GM23338 (cell line): ENCODE data around the gene ACO1.

Experiments
- CREB1 ChIP-seq: fragments of 250-450 bp; sonication (Bioruptor Pico); IDR thresholded peaks from 2 replicates; pipeline ENCODE4 v1.5.0; 2020; ENCODE audit warnings: low read depth, mild to moderate bottlenecking, moderate library complexity
- EZH2 ChIP-seq: fragments of 200-600 bp; sonication (generic); IDR thresholded peaks from one replicate; pipeline ENCODE4 v1.8.0; 2017; ENCODE audit warnings: antibody characterized with exemption, mild to moderate bottlenecking, low read depth; ENCODE audit not compliant: unreplicated experiment
- EZH2phosphoT487 ChIP-seq: fragments of 200-600 bp; sonication (generic); IDR thresholded peaks from one replicate; pipeline ENCODE4 v1.8.1; 2018; ENCODE audit warnings: antibody characterized with exemption; ENCODE audit not compliant: unreplicated experiment
- JUNB ChIP-seq: IDR thresholded peaks from one replicate; pipeline ENCODE4 v1.6.1; 2016; ENCODE audit warnings: antibody characterized with exemption; ENCODE audit not compliant: unreplicated experiment
- POLR2AphosphoS5 ChIP-seq: IDR thresholded peaks from 2 replicates; pipeline ENCODE4 v1.6.1; 2016; ENCODE audit warnings: antibody characterized with exemption, low read depth
- STAT1 ChIP-seq: IDR thresholded peaks from one replicate; pipeline ENCODE4 v1.6.1; 2016; ENCODE audit warnings: antibody characterized with exemption; ENCODE audit not compliant: unreplicated experiment
- ZNF331 ChIP-seq: fragments of 250-450 bp; sonication (Bioruptor Pico); IDR thresholded peaks from 2 replicates; pipeline ENCODE4 v1.5.0; 2020; ENCODE audit warnings: low read depth, mild to moderate bottlenecking, moderate library complexity
- TF ChIP-seq, protein P1 (sequence below), 2 experiments: fragments of 200-600 bp in 1 of 2; sonication (generic) in 1 of 2; conservative IDR thresholded peaks; 2 replicates each; pipeline versions ENCODE4 v1.5.1 to v1.6.1; 2016 to 2017; ENCODE audit warnings: antibody characterized with exemption in 2 of 2, low read depth in 2 of 2, mild to moderate bottlenecking in 2 of 2, moderate library complexity in 1 of 2
- TF ChIP-seq, protein P2 (sequence below): IDR thresholded peaks from 2 replicates; pipeline ENCODE4 v1.6.1; 2016; ENCODE audit warnings: antibody characterized with exemption
- TF ChIP-seq, protein P3 (sequence below): IDR thresholded peaks from one replicate; pipeline ENCODE4 v1.6.1; 2018; ENCODE audit warnings: antibody characterized with exemption; ENCODE audit not compliant: unreplicated experiment
- TF ChIP-seq, protein P4 (sequence below): fragments of 250-450 bp; sonication (Bioruptor Pico); IDR thresholded peaks from 2 replicates; pipeline ENCODE4 v1.5.0; 2020; ENCODE audit warnings: mild to moderate bottlenecking, moderate library complexity

DNA sequence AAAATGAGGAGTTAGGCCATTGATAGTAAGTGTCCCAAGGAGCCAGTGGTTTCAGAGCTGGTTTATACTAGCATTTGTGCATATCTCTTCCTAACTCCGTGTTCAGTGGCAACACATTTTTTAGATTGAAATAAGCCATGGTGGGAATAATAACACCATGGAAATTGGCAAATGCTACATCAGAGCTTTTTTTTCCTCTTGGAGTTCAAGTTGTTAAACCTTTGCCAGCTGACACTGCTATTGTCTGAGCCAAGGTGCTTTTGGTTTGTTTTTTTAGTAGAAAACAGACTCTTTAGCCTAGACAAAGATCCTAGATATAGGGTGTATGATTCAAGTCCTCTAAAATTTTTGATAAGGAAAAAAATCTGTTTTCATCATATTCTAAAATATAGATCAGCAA is 2.8 kb downstream of the ACO1 start:
- TF ChIP-seq EZH2, result no peak
- TF ChIP-seq, protein P1, sequence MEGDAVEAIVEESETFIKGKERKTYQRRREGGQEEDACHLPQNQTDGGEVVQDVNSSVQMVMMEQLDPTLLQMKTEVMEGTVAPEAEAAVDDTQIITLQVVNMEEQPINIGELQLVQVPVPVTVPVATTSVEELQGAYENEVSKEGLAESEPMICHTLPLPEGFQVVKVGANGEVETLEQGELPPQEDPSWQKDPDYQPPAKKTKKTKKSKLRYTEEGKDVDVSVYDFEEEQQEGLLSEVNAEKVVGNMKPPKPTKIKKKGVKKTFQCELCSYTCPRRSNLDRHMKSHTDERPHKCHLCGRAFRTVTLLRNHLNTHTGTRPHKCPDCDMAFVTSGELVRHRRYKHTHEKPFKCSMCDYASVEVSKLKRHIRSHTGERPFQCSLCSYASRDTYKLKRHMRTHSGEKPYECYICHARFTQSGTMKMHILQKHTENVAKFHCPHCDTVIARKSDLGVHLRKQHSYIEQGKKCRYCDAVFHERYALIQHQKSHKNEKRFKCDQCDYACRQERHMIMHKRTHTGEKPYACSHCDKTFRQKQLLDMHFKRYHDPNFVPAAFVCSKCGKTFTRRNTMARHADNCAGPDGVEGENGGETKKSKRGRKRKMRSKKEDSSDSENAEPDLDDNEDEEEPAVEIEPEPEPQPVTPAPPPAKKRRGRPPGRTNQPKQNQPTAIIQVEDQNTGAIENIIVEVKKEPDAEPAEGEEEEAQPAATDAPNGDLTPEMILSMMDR (conservative IDR thresholded peaks at IDR 0.05; ENCODE audit: low read depth in 2 of 2), result no peak
- TF ChIP-seq JUNB, result no peak
- no peak for TF ChIP-seq POLR2AphosphoS5
- TF ChIP-seq, protein P2, sequence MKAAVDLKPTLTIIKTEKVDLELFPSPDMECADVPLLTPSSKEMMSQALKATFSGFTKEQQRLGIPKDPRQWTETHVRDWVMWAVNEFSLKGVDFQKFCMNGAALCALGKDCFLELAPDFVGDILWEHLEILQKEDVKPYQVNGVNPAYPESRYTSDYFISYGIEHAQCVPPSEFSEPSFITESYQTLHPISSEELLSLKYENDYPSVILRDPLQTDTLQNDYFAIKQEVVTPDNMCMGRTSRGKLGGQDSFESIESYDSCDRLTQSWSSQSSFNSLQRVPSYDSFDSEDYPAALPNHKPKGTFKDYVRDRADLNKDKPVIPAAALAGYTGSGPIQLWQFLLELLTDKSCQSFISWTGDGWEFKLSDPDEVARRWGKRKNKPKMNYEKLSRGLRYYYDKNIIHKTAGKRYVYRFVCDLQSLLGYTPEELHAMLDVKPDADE, result no peak
- TF ChIP-seq CREB1 (CRISPR knock-in tag), result no peak
- TF ChIP-seq, protein P3, sequence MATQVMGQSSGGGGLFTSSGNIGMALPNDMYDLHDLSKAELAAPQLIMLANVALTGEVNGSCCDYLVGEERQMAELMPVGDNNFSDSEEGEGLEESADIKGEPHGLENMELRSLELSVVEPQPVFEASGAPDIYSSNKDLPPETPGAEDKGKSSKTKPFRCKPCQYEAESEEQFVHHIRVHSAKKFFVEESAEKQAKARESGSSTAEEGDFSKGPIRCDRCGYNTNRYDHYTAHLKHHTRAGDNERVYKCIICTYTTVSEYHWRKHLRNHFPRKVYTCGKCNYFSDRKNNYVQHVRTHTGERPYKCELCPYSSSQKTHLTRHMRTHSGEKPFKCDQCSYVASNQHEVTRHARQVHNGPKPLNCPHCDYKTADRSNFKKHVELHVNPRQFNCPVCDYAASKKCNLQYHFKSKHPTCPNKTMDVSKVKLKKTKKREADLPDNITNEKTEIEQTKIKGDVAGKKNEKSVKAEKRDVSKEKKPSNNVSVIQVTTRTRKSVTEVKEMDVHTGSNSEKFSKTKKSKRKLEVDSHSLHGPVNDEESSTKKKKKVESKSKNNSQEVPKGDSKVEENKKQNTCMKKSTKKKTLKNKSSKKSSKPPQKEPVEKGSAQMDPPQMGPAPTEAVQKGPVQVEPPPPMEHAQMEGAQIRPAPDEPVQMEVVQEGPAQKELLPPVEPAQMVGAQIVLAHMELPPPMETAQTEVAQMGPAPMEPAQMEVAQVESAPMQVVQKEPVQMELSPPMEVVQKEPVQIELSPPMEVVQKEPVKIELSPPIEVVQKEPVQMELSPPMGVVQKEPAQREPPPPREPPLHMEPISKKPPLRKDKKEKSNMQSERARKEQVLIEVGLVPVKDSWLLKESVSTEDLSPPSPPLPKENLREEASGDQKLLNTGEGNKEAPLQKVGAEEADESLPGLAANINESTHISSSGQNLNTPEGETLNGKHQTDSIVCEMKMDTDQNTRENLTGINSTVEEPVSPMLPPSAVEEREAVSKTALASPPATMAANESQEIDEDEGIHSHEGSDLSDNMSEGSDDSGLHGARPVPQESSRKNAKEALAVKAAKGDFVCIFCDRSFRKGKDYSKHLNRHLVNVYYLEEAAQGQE, result no peak
- no peak for TF ChIP-seq EZH2phosphoT487
- no peak for TF ChIP-seq ZNF331 (CRISPR knock-in tag)
- TF ChIP-seq, protein P4, sequence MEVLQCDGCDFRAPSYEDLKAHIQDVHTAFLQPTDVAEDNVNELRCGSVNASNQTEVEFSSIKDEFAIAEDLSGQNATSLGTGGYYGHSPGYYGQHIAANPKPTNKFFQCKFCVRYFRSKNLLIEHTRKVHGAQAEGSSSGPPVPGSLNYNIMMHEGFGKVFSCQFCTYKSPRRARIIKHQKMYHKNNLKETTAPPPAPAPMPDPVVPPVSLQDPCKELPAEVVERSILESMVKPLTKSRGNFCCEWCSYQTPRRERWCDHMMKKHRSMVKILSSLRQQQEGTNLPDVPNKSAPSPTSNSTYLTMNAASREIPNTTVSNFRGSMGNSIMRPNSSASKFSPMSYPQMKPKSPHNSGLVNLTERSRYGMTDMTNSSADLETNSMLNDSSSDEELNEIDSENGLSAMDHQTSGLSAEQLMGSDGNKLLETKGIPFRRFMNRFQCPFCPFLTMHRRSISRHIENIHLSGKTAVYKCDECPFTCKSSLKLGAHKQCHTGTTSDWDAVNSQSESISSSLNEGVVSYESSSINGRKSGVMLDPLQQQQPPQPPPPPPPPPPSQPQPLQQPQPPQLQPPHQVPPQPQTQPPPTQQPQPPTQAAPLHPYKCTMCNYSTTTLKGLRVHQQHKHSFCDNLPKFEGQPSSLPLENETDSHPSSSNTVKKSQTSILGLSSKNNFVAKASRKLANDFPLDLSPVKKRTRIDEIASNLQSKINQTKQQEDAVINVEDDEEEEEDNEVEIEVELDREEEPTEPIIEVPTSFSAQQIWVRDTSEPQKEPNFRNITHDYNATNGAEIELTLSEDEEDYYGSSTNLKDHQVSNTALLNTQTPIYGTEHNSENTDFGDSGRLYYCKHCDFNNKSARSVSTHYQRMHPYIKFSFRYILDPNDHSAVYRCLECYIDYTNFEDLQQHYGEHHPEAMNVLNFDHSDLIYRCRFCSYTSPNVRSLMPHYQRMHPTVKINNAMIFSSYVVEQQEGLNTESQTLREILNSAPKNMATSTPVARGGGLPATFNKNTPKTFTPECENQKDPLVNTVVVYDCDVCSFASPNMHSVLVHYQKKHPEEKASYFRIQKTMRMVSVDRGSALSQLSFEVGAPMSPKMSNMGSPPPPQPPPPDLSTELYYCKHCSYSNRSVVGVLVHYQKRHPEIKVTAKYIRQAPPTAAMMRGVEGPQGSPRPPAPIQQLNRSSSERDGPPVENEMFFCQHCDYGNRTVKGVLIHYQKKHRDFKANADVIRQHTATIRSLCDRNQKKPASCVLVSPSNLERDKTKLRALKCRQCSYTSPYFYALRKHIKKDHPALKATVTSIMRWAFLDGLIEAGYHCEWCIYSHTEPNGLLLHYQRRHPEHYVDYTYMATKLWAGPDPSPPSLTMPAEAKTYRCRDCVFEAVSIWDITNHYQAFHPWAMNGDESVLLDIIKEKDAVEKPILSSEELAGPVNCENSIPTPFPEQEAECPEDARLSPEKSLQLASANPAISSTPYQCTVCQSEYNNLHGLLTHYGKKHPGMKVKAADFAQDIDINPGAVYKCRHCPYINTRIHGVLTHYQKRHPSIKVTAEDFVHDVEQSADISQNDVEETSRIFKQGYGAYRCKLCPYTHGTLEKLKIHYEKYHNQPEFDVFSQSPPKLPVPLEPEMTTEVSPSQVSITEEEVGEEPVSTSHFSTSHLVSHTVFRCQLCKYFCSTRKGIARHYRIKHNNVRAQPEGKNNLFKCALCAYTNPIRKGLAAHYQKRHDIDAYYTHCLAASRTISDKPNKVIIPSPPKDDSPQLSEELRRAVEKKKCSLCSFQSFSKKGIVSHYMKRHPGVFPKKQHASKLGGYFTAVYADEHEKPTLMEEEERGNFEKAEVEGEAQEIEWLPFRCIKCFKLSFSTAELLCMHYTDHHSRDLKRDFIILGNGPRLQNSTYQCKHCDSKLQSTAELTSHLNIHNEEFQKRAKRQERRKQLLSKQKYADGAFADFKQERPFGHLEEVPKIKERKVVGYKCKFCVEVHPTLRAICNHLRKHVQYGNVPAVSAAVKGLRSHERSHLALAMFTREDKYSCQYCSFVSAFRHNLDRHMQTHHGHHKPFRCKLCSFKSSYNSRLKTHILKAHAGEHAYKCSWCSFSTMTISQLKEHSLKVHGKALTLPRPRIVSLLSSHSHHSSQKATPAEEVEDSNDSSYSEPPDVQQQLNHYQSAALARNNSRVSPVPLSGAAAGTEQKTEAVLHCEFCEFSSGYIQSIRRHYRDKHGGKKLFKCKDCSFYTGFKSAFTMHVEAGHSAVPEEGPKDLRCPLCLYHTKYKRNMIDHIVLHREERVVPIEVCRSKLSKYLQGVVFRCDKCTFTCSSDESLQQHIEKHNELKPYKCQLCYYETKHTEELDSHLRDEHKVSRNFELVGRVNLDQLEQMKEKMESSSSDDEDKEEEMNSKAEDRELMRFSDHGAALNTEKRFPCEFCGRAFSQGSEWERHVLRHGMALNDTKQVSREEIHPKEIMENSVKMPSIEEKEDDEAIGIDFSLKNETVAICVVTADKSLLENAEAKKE (CRISPR knock-in tag), result no peak
- no peak for TF ChIP-seq STAT1
